ENCODE data around the gene ACTBL2. TPM values are rescaled to one million over a fixed set of nuclear protein-coding genes. Genes with fewer than 3 reads are reported as not detected.

Gene ACTBL2
- total RNA-seq, 1 experiment from 2014 or later = not detected

- Histone ChIP-seq H3K4me1 (ENCODE audit: insufficient read depth, low read length, poor library complexity, severe bottlenecking) (no peaks in the 10 kb centered on the region), H3K4me3 (ENCODE audit: low read depth, low read length, poor library complexity, severe bottlenecking) (no peak overlapping the region), H3K27me3 (replicated peaks; ENCODE audit: insufficient read depth, low read depth, low read length, poor library complexity) (no peaks in the 10 kb centered on the region), H3K27ac (ENCODE audit: low read depth, low read length, poor library complexity, severe bottlenecking) (no peak overlapping the region), H3K36me3 (ENCODE audit: insufficient read depth, low read length, poor library complexity, severe bottlenecking) (no peaks in the 10 kb centered on the region), H3K9me3 (ENCODE audit: low read depth, low read length, poor library complexity, severe bottlenecking) (no peaks in the 10 kb centered on the region)
- POLR2A ChIA-PET (ENCODE audit: low non-redundant PET) = no interaction called here
- TF ChIP-seq EZH2 (IDR thresholded peaks at IDR 0.05; ENCODE audit: borderline replicate concordance, low read depth, low read length, poor library complexity, severe bottlenecking) (no peak), CTCF (conservative IDR thresholded peaks at IDR 0.05; ENCODE audit: low read depth, low read length) (no peak)
- CTCF ChIA-PET = no interaction called here
- BruUV-seq (replicated peaks) = no TSS peak
- no peak for DNase-seq (ENCODE audit: low spot score)
- intact Hi-C loops (cut with micrococcal nuclease; ENCODE audit: unreplicated experiment) = loop anchor here (10.0 kb wide), 1 partner anchor 270 kb away; no protein-coding TSS in a partner anchor
These were observed 21.7 kb upstream of the ACTBL2 start for GRCh38 chr5:57504357-57504756.

- intact Hi-C loops (cut with micrococcal nuclease; ENCODE audit: unreplicated experiment) = loop anchor here (10.0 kb wide), 1 partner anchor 271 kb away; no protein-coding TSS in a partner anchor
- no peak overlapping the region for H3K4me3 ChIP-seq (ENCODE audit: low read depth, low read length, poor library complexity, severe bottlenecking)
- ChIA-PET CTCF (no interaction called here), POLR2A (ENCODE audit: low non-redundant PET) (no interaction called here)
- no TSS peak for BruUV-seq (replicated peaks)
- no peaks in the 10 kb centered on the region for H3K9me3 ChIP-seq (ENCODE audit: low read depth, low read length, poor library complexity, severe bottlenecking)
- DNase-seq (ENCODE audit: low spot score) = no peak
- TF ChIP-seq CTCF (conservative IDR thresholded peaks at IDR 0.05; ENCODE audit: low read depth, low read length) = no peak
- H3K4me1 ChIP-seq (ENCODE audit: insufficient read depth, low read length, poor library complexity, severe bottlenecking) = no peaks in the 10 kb centered on the region
- no peaks in the 10 kb centered on the region for H3K27me3 ChIP-seq (replicated peaks; ENCODE audit: insufficient read depth, low read depth, low read length, poor library complexity)
- H3K36me3 ChIP-seq (ENCODE audit: insufficient read depth, low read length, poor library complexity, severe bottlenecking) = no peaks in the 10 kb centered on the region
- H3K27ac ChIP-seq (ENCODE audit: low read depth, low read length, poor library complexity, severe bottlenecking) = no peak overlapping the region
These were observed 20.8 kb upstream of the ACTBL2 start for GRCh38 chr5:57503433-57503832.

GRCh38 chr5:57501414-57502201 is 19.0 kb upstream of the ACTBL2 start:
- ChIA-PET CTCF (interaction anchor here (0.6 kb wide), 1 partner anchor 89 kb away, joined by 4 read pairs; no protein-coding TSS in a partner anchor), POLR2A (ENCODE audit: low non-redundant PET) (no interaction called here)
- H3K36me3 ChIP-seq (ENCODE audit: insufficient read depth, low read length, poor library complexity, severe bottlenecking) = no peaks in the 10 kb centered on the region
- no TSS peak for BruUV-seq (replicated peaks)
- no peak for DNase-seq (ENCODE audit: low spot score)
- no peak overlapping the region for H3K4me3 ChIP-seq (ENCODE audit: low read depth, low read length, poor library complexity, severe bottlenecking)
- H3K4me1 ChIP-seq (ENCODE audit: insufficient read depth, low read length, poor library complexity, severe bottlenecking) = no peaks in the 10 kb centered on the region
- H3K27ac ChIP-seq (ENCODE audit: low read depth, low read length, poor library complexity, severe bottlenecking) = no peak overlapping the region
- intact Hi-C loops (cut with micrococcal nuclease; ENCODE audit: unreplicated experiment) = loop anchor here (10.0 kb wide), 1 partner anchor 273 kb away; no protein-coding TSS in a partner anchor
- TF ChIP-seq EZH2 (IDR thresholded peaks at IDR 0.05; ENCODE audit: borderline replicate concordance, low read depth, low read length, poor library complexity, severe bottlenecking) (no peak), CTCF (conservative IDR thresholded peaks at IDR 0.05; ENCODE audit: low read depth, low read length) (no peak)
- no peaks in the 10 kb centered on the region for H3K9me3 ChIP-seq (ENCODE audit: low read depth, low read length, poor library complexity, severe bottlenecking)
- H3K27me3 ChIP-seq (replicated peaks; ENCODE audit: insufficient read depth, low read depth, low read length, poor library complexity) = no peaks in the 10 kb centered on the region

Data from A673 (cell line).